Breast epithelium (tissue), 3 donors: ENCODE data around the gene APCDD1.

Experiments used
- CTCF ChIP-seq, 3 donors: fragments of 450-650 bp; IDR thresholded peaks; one replicate each; pipeline ENCODE4 v1.5.1; 2016 to 2017; ENCODE audit warnings: antibody characterized with exemption in 3 of 3, mild to moderate bottlenecking in 3 of 3, moderate library complexity in 3 of 3
- POLR2A ChIP-seq: fragments of 450-650 bp; IDR thresholded peaks from one replicate; pipeline ENCODE4 v1.6.1; 2016; ENCODE audit warnings: antibody characterized with exemption, mild to moderate bottlenecking, moderate library complexity
- POLR2AphosphoS5 ChIP-seq, 3 donors: sonication (generic); formaldehyde crosslinking; IDR thresholded peaks; one replicate each; pipeline ENCODE4 v1.6.1; 2017; ENCODE audit warnings: antibody characterized with exemption in 3 of 3

GRCh38 chr18:10455726-10456453 lies 1.5 kb downstream of the APCDD1 start:
- TF ChIP-seq CTCF (IDR thresholded peaks at IDR 0.05) (no peak), POLR2A (no peak), POLR2AphosphoS5 (IDR thresholded peaks at IDR 0.05) (no peak)
